ENCODE data around the gene MT1H.
"Not testable (repeated sequence)": the region's sequence is repeated elsewhere in the genome, so short reads cannot be mapped to it uniquely, and the experiment has no call there.

DNA sequence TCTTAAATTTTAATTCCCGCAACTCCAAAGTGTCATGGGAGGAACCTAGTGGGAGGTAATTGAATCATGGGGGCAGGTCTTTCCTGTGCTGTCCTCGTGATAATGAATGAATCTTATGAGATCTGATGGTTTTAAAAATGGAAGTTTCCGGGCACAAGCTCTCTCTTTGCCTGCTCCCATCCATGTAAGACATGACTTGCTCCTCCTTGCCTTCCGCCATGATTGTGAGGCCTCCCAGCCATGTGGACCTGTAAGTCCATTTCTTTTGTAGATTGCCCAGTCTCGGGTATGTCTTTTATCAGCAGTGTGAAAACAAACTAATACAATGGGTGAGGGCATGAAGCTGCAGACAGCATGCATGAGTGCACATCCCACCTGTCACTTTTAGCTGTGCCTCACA lies 46.4 kb upstream of the MT1H start:
- TF ChIP-seq, protein P1, sequence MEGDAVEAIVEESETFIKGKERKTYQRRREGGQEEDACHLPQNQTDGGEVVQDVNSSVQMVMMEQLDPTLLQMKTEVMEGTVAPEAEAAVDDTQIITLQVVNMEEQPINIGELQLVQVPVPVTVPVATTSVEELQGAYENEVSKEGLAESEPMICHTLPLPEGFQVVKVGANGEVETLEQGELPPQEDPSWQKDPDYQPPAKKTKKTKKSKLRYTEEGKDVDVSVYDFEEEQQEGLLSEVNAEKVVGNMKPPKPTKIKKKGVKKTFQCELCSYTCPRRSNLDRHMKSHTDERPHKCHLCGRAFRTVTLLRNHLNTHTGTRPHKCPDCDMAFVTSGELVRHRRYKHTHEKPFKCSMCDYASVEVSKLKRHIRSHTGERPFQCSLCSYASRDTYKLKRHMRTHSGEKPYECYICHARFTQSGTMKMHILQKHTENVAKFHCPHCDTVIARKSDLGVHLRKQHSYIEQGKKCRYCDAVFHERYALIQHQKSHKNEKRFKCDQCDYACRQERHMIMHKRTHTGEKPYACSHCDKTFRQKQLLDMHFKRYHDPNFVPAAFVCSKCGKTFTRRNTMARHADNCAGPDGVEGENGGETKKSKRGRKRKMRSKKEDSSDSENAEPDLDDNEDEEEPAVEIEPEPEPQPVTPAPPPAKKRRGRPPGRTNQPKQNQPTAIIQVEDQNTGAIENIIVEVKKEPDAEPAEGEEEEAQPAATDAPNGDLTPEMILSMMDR (IDR thresholded peaks at IDR 0.05), result not testable (repeated sequence)
- not testable (repeated sequence) for TF ChIP-seq EP300, POLR2A, POLR2AphosphoS5 (IDR thresholded peaks at IDR 0.05)
